ENCODE results near the gene ELFN2.

The ELFN2 gene

GRCh38 chr22:37354261-37354660 is 73.0 kb downstream of the ELFN2 start:
- H3K4me1 ChIP-seq (ENCODE audit: control insufficient read depth in 1 of 2, insufficient read depth in 1 of 2, low read depth in 1 of 2, low read length in 1 of 2): no peaks in the 10 kb centered on the region
- no peaks in the 10 kb centered on the region for H3K36me3 ChIP-seq
- no peaks in the 10 kb centered on the region for H3K9me3 ChIP-seq
- H3K27me3 ChIP-seq: no peaks in the 10 kb centered on the region
- no peak overlapping the region for H3K4me3 ChIP-seq (ENCODE audit: low read depth in 1 of 2, low read length in 1 of 2)
- TF ChIP-seq CTCF (IDR thresholded peaks at IDR 0.05): no peak
- H3K27ac ChIP-seq: no peak overlapping the region

DNA sequence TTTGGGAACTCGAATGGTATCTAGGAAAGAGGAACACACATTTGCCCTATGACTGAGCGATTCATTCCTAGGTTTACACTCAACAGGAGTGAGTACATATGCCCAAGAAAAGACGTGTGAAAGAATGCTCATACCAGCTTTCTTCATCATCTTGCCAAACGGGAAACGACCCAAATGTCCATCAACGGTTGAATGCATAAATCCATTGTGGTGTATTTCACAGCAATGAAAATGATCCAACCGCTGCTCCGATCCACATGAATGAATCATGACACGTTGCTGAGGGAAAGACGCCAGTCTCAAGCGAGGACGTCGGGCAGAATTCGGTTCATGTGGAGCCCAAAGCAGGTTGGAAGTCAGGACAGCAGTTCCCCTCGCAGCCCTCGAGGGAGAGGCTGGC is 73.4 kb downstream of the ELFN2 start:
- no peaks in the 10 kb centered on the region for H3K27me3 ChIP-seq
- no peak overlapping the region for H3K27ac ChIP-seq
- no peak for TF ChIP-seq CTCF (IDR thresholded peaks at IDR 0.05)
- no peaks in the 10 kb centered on the region for H3K9me3 ChIP-seq
- H3K4me3 ChIP-seq (ENCODE audit: low read depth in 1 of 2, low read length in 1 of 2): no peak overlapping the region
- H3K4me1 ChIP-seq (ENCODE audit: control insufficient read depth in 1 of 2, insufficient read depth in 1 of 2, low read depth in 1 of 2, low read length in 1 of 2): no peaks in the 10 kb centered on the region
- no peaks in the 10 kb centered on the region for H3K36me3 ChIP-seq

GRCh38 chr22:37352481-37352880 is 74.8 kb downstream of the ELFN2 start:
- Histone ChIP-seq H3K4me1 (ENCODE audit: control insufficient read depth in 1 of 2, insufficient read depth in 1 of 2, low read depth in 1 of 2, low read length in 1 of 2) (no peaks in the 10 kb centered on the region), H3K27me3 (no peaks in the 10 kb centered on the region), H3K36me3 (no peaks in the 10 kb centered on the region), H3K4me3 (ENCODE audit: low read depth in 1 of 2, low read length in 1 of 2) (no peak overlapping the region), H3K9me3 (no peaks in the 10 kb centered on the region), H3K27ac (no peak overlapping the region)
- no peak for TF ChIP-seq CTCF (IDR thresholded peaks at IDR 0.05)

DNA sequence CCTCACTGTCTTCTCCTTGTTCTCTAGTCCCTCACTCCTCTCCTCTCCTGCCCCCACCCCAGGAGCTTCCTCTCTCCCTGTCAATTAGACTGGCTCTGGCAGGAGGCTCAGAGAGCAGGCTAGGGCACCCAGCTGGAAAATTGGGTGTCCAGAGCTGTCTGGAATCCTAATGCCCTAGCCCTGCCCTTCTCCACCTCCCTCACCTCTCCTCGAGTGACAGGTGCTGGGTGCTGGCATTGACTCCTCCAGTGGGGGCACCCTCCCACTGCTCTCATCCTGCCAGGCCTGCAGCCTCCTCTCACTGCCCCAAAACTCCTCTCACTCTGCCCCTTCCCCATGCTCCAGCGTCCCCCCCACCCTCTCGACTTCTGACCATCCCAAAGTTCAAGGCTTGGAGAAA is 76.0 kb downstream of the ELFN2 start:
- Histone ChIP-seq H3K27ac (no peak overlapping the region), H3K36me3 (no peaks in the 10 kb centered on the region), H3K4me1 (ENCODE audit: control insufficient read depth in 1 of 2, insufficient read depth in 1 of 2, low read depth in 1 of 2, low read length in 1 of 2) (no peaks in the 10 kb centered on the region), H3K27me3 (no peaks in the 10 kb centered on the region), H3K4me3 (ENCODE audit: low read depth in 1 of 2, low read length in 1 of 2) (no peak overlapping the region), H3K9me3 (no peaks in the 10 kb centered on the region)
- no peak for TF ChIP-seq CTCF (IDR thresholded peaks at IDR 0.05)

- H3K9me3 ChIP-seq: no peaks in the 10 kb centered on the region
- no peaks in the 10 kb centered on the region for H3K27me3 ChIP-seq
Measured at GRCh38 chr22:37349043-37349814, 78.0 kb downstream of the ELFN2 start.

More at GRCh38 chr22:37349043-37349814, 78.0 kb downstream of the ELFN2 start:
- TF ChIP-seq CTCF (IDR thresholded peaks at IDR 0.05): no peak
- Histone ChIP-seq H3K27ac (no peak overlapping the region), H3K36me3 (no peaks in the 10 kb centered on the region), H3K4me1 (ENCODE audit: control insufficient read depth in 1 of 2, insufficient read depth in 1 of 2, low read depth in 1 of 2, low read length in 1 of 2) (no peaks in the 10 kb centered on the region), H3K4me3 (ENCODE audit: low read depth in 1 of 2, low read length in 1 of 2) (no peak overlapping the region)
